NCI-H187 (cell line): ENCODE data around the gene PHACTR1.
"Not testable (repeated sequence)": the region's sequence is repeated elsewhere in the genome, so short reads cannot be mapped to it uniquely, and the experiment has no call there.

Experiments
- DNase-seq, 2 experiments: peaks; one replicate each; lab custom pipeline; 2025; lab: John Stamatoyannopoulos, UW

PHACTR1 gene

DNA sequence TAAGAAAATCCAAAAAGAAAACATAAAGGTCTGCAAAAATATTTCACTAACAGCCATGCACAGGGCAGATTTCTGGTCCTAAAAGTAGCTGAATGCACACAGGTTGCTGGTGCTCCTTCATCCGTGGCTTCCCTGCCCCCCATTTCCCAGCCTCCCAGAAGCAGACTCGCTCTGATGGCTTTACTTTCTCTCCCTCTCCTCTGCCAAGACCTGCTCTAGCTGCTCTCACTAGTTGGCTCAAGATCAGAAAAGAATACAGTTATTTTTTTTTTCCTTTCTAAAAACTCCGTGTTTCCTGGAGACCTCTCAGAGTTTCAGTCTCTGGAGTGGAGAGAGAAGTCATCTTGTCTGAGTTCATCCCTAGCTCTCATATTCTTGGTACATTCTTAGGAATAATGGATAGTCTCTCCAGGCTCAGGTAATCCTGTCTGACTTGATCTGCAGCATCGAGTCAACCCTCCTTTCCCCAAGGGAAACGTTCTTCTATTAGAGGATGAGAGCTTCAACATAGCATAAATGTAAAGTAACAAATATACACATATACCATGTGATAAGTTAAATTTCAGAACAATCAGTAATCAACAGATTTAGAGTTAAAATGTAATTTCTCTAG lies 397.5 kb downstream of the PHACTR1 start:
- no peak for DNase-seq

DNA sequence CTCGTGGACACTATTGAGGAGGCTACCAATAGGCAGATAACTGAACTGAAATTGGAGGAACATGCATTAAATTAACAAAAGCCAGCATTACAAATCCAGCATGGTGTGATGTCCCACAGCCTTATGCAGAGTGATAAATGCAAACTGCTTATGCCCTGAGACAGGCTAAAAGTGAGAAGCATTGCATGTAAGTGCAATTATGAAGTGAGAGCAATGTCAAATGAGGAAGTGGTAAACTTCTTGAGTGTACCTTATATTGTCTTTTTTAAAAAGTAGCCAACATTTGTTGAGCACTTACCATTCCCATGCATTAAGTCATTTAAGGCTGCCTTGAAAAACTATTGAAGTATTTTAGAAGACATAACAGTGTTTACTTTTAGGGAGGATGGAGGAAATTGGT lies 399.6 kb downstream of the PHACTR1 start:
- no peak for DNase-seq

DNA sequence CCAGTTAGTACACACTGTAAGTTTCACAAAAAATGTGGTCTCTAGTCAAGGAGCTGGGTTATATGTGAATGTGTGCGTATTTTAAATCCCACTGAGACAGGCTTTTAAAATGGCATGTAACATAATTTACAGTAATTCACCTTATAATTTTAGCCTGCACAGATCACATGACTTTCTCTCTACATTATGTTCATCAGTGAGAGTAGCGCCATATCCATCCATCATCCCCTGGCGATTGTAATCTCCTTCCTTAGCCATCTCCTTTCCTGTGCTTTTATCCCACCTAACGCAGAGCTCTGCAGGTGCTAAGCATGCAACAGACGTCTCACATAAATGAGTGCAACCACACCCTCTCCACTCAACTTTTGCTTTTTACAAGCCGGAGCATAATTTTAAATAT lies 401.0 kb downstream of the PHACTR1 start:
- DNase-seq, result peak in 1 of 2 experiments; percentile 48

DNA sequence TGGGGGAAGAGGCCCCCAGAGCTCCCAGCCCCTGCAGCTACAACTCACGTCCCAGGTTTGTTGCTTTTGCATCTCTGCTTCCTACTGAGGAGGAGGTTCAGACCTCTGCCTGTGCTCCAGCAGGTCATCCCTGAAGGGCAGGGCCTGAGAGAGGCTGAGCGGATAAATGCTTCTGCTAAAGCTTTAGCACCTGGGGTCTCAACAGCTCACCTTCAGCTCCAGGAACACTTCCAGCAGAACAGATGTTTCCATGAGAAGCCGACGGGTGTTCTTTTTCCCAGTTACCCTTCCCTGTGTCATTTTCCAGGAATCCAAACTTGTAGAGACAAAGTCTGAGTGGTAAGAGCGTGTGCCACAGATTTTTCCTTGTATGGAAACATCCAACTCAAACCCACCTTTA lies 403.0 kb downstream of the PHACTR1 start:
- no peak for DNase-seq

DNA sequence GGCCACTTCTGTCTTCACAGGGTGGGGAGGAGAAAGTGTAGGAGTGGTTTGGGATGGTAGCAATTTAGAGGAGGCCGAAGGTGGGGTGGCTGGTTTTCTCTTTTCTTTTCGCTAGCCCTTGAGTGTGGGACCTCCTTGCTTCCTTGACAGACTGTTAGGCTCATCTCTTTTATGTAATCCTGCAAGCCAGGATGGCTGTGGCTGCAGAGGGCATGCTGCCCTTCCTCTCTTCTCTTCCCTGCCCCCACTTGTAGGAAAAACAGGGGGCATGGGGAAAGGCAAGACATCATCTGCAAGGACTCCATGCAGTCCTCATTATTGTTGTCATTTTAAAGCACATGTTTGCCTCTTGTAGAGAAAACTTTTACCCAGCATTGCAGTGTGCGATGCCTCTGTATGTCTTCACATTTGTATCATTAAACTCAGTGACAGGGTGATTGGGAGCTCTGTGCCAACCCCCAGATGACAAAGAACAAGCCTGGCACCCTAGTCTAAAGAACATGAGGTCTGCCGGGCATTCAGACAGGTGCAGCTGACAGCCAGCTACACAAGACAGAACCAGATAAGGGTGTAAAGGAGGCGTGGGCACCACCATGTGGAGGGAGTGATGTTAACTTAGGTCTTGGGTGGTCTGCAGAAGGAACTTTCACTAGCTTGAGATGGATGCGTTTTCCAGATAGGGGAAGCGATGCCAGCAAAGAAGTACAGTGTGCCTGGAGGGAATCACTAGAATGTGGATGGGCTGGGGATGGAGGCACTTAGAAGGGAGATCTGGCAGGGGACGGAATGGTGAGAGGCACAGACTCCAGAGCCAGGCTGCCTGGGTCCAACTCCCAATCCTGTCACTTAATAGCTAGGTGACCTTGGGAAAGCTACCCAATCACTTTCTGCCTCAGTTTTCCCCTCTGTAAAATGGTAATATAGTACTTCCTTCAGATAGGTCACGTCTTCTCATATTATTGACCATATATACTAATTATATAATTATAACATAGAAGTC lies 404.2 kb downstream of the PHACTR1 start:
- no peak for DNase-seq

DNA sequence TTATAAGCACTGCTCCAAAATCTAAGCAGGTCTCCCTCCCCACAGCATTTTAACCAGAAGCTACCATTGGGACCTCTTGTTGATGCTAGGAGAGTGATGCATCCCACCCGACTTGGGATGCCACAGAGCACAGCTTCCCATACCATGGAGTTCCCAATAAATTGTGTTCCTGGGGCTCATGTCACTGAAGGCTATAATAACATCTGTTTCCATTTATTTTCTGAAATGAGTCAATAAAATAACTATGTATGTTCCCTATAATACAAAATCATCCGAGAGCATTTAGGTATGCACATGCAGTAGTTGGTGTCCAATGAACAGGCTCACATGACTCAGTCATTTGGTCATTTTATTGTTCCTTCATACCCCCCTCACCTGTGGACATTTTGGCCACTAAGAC lies 407.6 kb downstream of the PHACTR1 start:
- no peak for DNase-seq

DNA sequence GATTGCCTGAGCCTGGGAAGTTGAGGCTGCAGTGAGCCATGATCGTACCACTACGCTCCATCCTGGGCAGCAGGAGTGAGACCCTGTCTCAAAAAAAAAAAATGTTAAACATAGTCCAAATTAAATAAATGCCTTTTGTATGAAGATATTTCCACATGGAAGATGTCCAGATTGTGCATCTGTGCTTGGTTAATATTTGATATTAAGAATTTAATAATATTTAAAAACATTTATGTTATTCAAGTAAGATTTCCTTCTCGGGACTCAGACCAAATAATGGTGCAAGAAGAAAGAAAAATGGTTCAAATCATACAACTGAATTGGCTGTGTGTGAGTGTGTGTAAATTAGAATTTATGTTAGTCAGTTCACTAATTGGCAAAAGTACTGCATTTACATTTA lies 409.3 kb downstream of the PHACTR1 start:
- no peak for DNase-seq

DNA sequence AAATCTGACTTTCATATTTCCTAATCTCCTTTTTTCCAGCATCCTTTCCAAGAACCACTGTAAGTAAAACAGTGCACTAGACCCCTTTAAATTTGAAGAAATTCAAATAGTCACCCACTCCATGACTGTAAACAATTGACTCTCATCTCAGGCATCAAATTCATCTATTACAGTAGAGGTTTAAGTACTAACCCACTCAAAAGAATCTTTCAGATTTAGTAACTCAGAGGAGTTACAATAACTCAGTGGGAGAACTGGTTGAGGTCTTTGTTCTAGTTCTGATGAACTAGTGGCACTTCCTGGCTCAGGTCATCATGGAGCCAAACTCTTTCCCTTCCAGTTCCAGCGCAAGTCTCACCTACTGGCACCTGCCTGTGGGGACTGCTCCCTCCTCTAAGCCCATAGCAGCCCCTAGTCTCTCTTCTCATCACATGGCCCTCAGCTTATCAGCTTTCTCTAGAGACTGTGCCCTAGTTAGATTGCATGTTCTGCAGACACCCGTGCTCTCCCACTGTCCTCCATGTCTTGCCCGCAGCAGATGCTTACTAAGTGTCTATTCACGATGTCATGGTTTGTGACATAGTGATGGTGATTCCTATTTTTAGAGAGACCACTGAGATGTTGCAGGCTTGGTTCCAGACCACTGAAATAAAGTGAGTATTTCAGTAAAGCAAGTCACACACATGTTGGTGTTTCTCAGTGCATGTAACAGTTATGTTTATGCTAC lies 415.5 kb downstream of the PHACTR1 start:
- no peak for DNase-seq

DNA sequence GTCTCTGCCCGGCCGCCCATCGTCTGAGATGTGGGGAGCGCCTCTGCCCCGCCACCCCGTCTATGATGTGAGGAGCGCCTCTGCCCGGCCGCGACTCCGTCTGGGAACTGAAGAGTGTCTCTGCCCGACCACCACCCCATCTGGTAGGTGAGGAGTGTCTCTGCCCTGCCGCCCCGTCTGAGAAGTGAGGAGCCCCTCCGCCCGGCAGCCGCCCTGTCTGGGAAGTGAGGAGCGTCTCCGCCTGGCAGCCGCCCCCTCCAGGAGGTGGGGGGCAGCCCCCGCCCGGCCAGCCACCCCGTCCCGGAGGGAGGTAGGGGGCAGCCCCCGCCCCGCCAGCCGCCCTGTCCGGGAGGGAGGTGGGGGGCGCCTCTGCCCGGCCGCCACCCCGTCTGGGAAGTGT lies 417.3 kb downstream of the PHACTR1 start:
- not testable (repeated sequence) for DNase-seq

DNA sequence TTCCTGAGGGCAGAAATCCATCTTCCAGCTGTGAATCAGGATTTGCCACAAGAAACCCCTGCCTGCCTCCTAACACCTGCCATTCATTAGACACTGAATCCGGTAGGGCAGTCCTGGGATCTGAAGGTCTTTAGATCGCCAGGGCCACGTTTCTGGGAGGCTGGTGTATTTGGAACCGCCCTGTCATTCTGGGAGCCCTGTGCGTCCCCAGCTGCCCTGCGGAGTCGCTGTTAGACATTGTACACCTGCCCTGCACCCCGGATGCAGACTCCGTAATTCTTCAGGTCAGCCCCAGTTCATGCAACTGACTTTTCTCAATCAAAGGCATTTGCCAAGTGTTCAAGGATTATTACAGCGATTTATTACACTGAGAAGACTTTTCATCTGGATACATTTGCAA lies 418.6 kb downstream of the PHACTR1 start:
- no peak for DNase-seq

DNA sequence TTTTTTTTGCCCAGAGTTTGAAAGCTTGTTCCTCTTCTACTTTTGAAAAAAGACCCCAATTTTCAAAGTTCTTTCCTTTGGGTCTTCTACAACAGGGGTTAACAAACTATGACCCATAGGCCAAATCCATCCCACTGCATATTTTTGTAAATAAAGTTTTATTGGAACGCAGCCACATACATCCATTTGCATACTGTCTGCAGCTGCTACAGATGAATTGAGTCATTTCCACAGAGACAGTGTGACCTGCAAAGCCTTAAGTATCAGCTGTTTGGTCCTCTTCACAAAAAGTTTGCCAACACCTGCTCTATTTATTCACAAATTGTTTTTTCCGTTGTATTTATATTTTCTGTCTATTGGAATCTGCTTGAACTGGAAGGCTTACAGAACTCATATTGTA lies 422.6 kb downstream of the PHACTR1 start:
- no peak for DNase-seq

DNA sequence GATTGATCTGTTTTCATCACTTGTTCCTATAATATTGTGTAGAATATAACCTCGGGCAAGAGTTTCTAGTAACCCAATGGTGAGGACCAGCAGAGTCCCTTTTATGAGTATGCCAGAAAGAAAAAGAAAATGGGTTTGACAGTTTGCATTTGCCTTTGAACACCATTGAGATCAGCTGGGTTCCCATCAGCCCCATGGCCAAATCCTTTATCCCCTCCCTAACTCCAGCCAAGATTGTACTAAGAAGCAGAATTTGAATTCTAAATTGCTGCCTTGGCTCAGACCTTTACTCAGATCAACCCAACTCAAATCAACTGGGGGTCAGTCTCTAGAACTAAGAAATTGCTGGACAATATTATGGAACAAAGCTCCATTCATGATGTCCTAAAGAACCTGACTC lies 424.4 kb downstream of the PHACTR1 start:
- no peak for DNase-seq

DNA sequence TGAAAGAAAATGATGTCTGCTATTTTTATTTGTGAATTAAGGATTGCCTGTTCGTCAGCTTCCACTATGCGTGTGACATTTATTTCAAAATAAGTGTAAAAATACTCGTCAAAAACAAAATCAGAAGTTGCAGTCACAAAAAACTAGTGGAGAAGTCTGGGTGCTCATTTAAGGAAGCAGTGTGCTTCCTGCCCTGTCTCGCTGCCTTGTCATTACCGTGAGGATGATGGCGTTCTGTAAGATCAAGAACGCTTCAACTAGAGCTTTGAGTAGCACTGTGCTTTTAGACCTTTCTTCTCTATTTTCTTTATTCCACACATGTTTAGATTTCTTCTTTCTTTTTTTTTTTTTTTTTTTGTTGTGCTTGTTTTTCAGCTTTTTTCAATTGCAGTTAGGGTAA lies 424.8 kb downstream of the PHACTR1 start:
- DNase-seq, result no peak

DNA sequence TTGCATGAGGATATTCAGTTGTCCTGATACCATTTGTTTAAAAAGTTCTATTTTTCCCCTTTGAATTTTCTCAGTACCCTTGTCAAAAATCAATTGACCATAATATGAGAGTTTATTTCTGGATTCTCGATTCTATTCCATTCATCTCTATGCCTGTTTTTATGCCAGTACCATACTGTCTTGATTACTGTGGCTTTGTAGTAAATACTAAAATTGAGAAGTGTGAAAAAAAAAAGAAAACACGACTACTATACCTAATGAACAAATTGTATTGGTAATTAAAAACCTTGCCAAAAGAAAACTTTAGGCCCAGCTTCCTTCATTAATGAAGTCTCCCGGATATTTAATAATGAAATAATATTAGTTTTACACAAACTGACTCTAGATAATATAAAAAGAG lies 426.0 kb downstream of the PHACTR1 start:
- no peak for DNase-seq

DNA sequence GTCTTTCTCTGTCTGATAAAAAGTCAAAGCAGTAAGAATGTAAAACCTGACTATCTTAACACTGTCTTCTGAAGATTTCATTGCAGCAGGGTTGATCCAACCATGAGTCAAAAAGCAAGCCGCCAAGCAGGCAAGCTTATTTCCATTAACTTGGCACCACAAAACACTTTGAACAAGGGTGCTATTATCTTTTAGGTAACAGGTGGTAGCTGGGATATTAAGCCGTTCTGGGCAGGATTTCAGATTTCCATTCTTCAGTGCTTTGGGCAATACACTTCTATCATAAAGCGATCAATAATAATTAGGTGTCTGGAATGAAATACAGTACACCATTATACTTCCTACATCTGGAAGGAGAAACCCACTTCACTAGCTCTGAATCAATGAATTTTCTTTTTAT lies 429.9 kb downstream of the PHACTR1 start:
- DNase-seq, result no peak

DNA sequence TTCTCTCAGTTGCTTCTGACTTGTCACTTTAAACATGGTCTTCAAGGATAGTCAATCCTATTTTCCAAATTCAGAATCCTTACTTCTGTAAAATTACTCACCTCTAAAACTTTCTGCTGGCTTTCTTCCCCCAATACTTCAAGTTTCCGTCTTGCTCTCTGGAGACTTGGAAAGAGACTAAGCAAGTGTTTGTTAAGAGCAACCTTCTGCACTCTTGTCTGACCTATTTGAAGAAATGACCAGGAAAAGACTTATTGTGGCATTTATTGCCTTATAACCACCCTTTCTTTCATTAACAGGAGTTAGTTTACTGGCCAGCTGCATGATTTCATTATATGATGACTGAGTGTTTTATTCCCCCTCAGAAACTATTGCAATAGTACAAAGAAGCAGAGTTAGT lies 430.8 kb downstream of the PHACTR1 start:
- DNase-seq, result no peak

DNA sequence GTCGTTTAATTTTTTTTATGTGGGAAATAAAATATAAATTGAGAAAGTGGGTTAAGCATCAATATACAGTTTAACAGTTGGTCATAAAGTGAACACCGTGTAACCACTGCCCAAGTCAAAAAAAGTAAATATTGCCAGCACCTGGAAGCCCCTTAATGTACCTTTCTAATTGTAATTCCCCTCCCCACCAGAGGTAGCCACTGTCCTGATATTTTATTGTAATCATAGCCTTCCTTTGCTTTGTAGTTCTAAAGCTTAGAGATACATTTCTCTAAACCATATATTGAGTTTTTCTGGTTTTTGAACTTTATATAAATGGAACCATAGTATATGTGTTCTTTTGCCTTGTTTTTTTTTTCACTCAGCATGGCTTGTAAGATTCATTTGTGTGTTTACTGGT lies 431.2 kb downstream of the PHACTR1 start:
- DNase-seq, result no peak

DNA sequence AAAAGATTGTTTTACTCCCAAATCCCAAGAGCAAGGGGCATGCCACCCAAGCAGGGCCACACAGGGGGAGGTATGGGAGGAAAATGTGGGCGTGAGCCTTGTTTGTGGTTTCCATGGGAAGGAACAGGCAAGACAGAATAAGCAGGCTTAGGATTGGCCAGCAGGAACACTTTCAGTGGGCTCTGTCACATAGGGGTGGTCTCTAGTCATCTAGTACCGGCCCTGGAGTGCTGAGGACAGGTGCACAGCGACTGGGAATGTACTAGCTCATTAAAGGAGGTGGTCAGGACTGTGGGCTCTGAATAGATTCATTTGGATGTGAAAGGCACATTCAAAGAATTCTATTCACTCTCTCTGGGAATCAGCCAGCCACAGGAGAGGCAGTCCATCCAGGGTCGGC lies 436.2 kb downstream of the PHACTR1 start:
- no peak for DNase-seq

DNA sequence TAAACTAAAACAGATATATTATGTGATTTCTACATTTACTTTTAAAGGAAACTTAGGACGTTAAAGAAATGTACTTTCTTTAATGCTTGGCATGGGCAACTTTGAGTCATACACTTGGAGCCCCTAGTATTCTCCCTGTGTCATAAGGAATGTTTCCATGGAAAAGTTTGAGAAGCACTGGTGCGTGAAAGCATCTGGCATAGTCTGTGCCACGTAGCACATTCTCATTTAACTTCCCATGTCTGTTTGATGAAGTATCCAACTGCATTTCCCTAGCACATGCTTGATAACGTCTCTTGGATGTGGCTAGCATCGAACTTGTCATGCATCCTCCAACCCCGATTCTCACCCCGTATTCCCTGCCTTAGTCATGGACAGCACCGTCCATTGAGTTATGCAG lies 439.8 kb downstream of the PHACTR1 start:
- DNase-seq, result no peak

DNA sequence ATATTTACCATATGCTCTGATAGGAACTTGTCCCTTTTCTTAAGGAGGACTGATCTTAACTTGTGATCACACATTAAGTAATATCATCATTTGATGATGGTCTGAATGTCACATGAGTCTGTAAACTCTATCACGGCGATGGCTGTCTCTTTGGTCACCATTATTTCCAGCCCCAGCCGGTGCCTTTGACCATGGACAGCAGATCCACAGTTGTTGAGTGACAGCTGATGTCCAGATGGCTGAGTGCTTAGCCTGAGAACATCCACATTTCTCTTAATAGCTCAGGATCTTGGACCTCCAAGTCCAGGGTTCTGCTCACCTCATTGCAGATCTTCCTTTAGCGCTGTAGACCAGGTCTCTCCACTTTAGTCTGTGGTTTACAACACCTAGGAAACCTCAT lies 440.7 kb downstream of the PHACTR1 start:
- no peak for DNase-seq

DNA sequence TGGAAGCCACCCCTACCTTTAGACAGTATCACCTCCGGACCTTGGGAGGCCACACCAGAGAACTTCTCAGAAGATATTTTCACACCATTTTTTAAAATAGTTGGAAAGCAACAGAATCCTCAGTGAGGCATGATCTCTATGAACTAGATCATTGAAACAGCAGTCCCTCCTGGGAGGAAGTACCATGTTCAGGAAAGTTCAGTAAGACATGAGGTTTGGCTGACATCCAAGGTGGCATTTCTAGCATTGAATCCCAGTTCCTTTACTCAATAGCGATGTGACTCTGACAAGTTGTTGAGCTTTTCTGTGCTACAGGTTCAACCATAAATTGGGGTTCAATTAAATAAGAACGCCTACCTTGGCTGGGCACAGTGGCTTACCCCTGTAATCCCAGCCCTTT lies 442.7 kb downstream of the PHACTR1 start:
- DNase-seq, result no peak

DNA sequence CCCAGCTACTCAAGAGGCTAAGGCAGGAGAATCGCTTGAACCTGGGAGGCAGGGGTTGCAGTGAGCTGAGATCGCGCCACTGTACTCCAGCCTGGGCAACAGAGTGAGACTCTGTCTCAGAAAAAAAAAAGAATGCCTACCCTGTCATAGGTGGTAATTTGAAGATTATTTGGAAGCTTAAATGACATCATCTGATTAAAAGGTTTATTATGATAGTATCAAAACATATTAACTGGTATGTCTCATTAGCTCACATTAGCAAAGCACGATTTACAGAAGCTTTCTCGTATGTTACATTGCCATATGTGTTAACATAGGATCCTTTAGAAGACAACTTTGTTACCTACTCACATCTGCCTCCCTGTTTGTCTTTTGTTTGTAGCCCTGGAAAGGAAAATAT lies 443.3 kb downstream of the PHACTR1 start:
- DNase-seq, result not testable (repeated sequence)
